HT1080 (cell line): ENCODE results near the gene EHMT2. TPM values are rescaled to one million over a fixed set of nuclear protein-coding genes. Genes with fewer than 3 reads are reported as not detected.

Experiments
- DNase-seq: peaks from one replicate; pipeline ENCODE4 v3.0.0-alpha.2; 2015; ENCODE audit warnings: low read depth
- total RNA-seq: library from RNA; depleted of rRNA; stranded (reverse); fragments of >200 nt; shearing (Covaris generic); gene quantifications from 2 replicates; pipeline ENCODE4 v1.2.3, GENCODE V29; 2014

EHMT2 gene
- total RNA-seq, 1 experiment from 2014 or later: 57.5 TPM

DNA sequence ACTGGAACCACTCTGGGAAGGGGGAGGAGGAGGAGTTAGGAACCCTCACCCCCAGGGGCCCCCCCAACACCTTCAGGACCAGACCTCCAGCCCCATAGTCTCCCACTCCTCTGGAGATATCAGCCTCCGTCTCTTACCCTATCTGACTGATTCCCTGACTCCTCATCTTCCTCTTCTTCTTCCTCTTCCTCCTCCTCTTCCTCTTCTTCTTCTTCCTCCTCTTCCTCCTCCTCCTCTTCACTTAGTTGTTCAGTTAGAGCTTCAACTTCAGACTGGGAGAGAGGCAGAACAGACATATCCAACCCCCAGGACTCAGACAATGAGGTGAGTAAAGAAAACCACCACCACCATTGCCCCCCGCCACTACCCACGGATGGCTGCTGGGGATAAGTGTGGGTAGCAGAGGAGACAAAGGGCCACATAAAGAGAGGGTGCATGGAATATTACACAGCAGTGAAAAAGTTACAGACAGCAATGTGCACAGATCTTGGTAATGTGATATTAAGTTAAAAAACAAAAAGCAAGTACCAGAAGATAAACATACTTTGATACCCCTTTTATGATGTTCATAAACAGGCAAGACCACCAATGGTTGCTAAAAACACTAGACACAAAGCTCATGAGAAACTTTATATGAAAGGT, 8.0 kb downstream of the EHMT2 start:
- DNase-seq: no peak

DNA sequence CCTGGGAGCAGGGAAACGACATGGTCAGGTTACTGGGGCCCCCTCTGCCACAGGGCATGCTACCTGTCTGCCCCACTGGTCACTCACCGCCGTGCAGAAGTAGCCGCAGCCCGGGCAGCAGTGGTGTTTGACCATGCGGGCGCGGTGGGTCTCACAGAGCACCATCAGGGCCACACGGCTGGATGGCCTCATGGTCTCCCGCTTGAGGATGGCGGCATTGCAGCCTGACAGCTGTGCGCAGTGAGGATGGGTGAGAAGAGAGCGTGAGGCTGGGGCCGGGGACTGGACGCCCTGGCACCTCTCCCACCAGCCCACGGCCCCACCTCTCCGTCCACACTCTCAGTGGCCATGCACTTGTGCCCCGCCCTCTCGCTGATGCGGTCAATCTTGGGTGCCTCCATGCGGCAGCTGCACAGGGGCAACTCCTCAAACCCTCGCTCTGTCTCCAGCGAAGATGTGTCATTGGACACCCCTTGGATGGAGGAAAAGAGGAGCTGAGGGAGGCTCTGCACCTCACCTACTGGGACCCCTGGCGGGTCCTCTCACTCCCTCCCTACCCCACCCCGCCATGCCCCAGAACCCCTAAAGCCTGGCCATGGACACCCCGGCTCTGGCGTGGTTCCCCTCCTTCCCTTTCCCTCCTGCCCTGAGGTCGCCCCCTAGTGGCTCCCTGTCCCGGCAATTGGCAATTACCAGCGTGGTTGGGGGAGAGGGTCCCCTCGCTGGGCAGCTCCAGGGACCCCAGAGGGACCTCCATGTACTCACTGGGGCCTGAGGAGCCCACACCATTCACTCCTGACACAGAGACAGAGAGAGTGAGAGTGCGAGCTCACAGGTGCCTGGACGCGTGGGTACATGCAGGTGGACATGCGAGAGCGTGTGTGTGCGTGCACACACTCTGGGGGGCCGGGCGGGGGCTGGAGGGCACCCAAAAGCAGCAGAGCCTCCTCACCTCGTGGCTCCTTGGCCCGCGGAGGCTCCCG, 8.9 kb downstream of the EHMT2 start:
- DNase-seq: no peak

DNA sequence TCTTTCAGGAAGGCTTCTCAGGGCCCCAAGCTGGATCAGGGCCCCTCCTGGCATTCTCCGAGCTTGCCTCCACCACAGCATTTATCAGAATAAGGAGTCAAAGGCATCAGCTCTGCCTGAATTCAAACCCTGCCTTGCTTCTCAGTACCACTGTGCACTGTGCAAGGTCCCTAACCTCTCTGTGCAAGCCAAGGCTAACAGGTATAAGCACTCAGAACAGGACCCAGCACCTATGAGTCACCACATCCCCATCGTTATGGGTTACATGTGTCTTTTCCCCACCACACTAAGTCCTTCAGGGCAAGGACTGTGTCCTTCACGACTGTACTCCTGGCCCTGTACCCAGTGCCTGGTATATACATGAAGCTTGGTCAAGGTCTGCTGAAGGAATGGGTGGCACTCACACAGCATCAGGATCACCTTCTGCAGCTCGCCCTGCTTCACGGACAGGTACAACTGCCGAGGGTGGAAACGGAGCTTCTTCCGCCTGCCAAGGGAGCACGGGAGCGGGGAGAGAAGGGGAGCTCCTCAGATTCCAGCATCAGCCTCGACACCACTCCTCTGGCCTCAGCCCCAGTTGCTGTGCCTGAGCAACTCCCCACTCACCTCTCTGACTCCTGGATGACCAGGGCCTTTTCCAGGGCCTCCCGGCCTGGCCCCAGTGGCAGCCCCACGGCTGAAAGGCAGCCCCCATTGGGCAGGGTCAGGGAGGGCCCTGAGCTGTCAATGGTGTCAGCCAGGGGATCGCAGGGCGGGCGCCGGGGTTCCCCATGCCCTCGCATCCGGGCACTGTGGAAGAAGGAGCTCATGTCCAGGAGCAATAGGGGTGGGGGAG, 10.1 kb downstream of the EHMT2 start:
- DNase-seq: no peak

DNA sequence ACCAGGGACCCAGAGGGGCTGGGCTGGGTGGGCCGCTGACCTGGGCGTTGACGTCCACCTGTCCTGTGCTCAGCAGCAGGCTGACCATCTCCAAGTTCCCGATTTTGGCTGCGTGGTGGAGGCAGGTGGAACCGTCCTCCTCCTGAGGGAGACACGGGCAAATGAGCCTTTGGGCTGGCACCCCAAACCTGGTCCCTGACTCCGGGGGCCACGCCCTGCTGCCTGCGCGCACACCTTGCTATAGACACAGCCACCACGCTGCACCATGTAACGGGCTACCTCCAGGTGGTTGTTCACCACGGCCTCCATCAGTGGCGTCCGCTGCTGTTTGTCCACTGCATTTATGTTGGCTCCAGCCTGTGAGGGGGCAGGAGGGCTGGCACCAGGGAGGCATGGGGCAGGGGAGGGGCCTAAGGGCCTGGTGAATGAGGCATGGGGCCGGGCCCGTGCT, 10.9 kb downstream of the EHMT2 start:
- DNase-seq: no peak

DNA sequence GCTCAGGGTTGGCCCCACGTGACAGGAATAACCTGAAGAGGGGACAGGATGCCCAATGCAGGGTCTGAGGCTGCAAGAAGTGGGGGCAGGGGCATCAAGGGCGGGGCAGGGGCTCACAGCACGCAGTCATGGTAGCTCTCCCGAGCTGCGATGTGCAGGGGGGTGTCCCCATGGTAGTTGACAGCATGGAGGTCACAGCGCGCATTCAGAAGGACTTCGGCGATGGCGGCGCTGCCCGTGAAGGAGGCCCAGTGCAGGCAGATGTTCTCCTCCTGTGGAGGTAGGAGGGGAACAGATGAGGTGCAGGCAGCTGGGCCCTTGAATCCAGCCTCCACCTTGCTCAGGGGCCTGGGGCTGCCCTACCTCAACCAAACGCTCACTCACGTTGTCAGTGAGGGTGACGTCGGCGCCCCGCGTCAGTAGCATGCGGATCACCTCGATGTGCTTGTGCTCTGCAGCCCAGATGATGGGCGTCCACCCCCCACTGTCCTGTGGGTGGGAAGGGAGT, 12.9 kb downstream of the EHMT2 start:
- no peak for DNase-seq

DNA sequence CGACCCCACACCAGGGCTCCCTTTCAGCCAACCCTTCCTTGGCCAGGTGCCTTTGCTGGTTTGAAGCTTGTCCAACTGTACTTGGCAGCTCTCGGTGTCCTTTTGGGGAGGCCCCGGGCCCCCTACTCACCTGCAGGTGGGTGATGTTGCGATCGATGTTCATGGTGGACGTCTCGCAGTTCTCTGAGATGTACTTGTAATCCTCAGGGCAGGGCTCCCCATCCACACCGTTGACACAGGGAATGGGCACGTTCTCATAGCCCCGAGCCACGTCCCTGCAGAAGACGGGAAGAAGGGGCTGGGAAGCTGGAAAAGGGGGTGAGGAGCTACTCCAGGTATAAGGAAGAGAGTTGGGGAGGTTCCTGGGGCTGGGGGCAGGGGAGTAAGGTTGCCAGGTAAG, 13.8 kb downstream of the EHMT2 start:
- DNase-seq: no peak

DNA sequence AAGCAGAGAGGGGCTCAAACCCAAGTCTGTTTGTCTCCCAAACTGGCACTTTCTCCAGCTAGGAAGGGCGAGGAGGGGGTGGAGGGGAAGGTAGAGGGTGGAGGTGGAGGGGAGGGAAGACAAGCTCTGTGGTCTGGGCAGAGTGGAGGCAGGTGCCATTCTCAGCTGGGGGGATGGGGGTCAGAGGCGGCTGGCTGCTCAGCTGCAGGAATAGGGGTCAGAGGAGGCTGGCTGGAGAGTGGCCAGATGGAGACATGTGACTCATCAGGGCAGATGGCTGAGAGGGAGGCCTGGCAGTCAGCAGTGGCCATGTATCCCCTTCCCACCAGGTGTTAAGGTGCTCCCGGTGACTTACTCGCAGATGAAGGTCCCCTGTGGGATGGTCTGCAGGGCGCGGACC, 15.2 kb downstream of the EHMT2 start:
- DNase-seq: peak; percentile 35

DNA sequence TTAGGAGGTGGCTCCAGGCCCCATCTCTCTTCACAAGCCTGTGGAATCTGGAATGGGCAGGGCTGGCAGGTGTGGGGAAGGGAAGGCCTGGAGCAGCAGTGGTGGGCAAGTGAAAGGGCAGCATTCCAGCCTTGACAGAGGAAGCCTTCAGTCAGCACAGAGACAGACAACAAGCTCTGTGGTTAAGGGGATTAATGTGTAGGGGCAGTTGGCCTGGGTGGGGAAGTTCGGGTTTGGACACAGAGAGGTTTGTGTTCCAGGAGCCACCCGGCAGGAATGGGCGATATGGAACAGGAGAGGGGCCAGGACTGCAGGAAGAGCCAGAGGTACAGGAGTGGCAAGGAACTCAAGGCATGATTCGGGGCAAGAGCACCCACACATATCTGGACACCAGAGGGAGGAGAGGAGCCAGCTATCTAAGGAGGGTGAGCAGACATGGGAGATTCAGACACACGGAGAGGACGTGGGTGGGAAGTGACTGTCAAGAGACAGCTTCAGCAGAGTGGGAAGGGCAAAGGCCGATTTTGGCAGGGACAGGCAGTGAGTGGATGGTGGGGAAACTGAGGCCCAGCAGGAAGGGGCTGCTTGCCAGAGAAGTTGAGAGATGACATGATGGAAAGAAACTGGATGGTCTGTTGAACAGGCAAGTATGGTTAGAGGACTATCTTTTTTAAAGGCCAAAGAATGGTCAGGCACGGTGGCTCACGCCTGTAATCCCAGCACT, 16.2 kb downstream of the EHMT2 start:
- DNase-seq: no peak

DNA sequence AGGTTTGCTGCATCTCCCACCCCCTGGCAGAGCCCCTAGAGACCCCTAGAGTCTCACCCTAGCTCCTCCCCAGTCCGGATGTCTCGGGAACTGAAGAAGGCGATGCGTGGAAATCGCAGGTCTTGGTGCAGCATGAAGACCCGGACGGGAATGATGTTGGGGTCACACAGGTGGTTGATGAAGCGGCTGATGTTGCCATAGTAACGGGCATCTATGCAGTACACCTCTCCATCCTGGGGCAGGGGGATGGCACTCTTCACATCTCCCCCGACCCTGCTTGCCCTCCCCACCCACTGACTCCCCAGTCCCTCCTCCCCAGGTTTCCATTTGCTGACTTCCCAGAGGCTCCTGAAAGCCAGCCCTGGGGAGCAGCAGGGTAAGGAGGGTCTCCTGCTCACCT, 16.9 kb downstream of the EHMT2 start:
- no peak for DNase-seq

DNA sequence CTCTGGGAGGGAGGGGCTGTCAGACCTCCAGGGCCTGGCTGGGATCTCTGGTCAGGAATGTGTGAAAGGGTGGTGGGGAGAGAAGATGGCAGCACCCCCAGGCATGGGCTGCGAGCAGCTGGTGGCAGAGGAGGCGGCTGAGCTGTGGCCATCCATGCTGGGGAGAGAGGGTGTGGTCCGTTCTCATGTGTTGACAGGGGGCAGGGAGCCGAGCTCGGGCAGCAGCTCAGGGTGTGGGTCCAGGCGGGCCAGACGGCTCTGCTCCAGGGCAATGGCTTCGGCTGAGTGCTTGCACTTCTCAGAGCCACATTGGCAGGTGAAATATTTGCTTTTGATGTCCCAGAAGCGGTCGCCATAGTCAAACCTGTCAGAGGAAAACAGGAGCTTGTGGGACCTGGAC, 17.6 kb downstream of the EHMT2 start:
- DNase-seq: no peak

DNA sequence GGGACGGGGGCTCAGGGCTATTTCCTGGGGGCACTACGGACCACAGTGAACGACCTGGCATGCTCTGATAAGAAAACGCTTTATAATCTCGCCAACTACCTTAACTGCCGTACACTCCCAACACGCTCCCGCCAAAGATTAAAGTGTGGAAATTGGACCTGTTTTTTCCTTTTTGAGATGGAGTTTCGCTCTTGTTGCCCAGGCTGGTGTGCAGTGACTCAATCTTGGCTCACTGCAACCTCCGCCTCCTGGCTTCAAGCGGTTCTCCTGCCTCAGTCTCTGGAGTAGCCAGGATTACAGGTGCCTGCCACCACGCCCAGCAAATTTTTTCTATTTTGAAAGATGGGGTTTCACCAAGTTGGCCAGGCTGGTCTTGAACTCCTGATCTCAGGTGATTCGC, 18.4 kb downstream of the EHMT2 start:
- DNase-seq: no peak

DNA sequence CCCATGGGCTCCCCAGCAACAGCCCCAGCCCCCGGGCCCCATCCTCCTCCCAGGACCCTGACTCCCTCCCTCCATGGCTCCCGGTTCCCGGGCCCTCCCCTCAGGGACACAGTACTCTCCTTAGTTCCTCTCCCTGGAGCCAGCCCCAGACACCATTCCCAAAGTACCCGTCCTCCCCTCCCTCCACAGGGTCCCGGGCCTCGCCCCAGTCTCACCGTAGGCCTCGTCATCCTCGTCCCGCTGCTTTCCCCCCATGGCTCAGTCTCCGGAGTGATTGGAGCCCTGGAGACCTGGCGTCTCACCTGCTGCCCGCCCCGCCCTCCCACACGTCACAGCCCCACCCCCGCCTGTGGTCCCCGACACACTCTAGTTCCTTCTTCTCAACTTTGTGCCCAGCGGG, 18.8 kb downstream of the EHMT2 start, which contains the start of gene SLC44A4:
TSS of gene SLC44A4 (minus strand) at position 272 of the 400 bp plus-strand sequence. CDS start at position 255, 17 bp downstream.
- DNase-seq: no peak

DNA sequence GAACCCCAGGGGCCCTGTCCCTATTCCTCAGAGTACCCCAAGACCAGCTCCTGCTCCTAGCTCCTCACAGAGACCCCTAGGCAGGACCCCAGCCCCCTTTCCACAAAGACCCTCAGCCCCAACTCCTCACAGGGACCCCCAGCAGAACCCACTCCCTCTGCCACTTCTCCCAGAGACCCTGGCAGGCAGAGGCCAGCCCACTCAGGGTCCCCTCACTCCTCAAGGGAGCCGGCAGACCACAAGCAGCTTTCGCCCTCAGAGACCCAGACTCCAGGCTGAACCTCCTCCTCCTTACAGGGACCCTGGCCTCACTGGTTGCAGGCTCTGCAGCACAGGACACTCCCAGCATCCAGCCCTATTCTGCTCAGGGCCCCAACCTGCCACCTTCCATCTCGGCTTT, 19.3 kb downstream of the EHMT2 start:
- no peak for DNase-seq

DNA sequence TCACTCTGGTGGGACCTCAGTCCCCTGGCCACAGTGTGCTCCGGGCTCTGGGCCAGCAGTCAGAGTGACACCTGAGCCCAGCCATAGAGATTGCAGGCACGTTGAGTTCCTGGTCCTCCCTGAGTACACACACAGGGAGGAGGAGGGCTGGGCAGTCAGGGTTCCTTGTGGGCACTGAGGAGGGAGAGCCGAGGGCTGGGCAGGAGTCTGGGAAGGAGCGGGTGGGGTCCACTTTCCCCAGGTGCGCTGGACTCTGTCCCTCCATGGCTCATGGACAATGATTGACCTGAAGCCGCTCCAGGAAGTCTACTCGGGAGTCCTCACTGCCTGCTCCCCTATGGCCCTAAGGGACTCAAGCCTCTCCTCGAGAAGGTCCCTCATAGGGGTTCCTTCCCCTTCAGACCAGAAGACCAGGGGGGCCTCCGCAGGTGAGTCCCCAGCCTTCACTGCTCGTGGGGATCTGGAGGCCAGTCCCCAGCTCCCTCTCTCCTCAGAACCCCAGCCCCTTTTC, 19.8 kb downstream of the EHMT2 start:
- no peak for DNase-seq

DNA sequence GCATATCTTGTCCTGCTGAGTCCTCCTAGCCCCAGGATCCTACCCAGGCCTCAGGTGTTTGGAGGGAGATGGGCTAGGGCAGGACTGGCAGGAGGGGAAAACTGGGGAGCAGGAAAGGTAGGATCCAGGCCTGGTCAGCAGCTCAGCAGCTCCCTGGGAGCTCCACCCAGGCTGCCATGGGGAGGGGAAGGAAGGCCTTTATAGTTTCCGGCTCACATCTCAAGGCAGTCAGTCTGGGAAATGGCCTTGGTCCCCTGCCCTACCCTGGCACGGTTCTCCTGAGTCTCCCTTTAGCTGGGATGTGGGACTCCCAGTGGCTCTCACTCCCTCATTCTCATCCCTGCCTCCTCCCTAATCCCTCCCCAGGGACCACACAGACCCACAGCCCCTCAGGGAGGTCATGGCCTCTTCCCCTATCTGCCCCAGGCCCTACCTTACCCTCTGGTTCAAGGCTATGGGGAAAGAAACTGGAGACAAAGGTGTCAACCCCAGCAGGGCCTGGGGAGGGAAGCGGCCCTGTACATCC, 20.3 kb downstream of the EHMT2 start:
- DNase-seq: no peak

DNA sequence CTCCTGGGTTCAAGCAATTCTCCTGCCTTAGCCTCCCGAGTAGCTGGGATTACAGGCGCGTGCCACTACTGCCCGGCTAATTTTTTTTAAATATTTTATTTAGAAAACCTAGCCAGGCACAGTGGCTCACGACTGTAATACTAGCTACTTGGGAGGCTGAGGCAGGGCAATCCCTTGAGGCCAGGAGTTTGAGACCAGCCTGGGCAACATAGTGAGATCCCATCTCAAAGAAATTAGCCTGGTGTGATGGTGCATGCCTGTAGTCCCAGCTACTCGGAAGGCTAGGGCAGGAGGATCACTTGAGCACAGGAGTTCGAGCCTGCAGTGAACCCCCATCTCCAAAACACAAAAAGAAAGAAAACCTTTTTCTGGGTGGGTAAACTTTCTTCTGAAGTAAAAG, 21.1 kb downstream of the EHMT2 start:
- no peak for DNase-seq

DNA sequence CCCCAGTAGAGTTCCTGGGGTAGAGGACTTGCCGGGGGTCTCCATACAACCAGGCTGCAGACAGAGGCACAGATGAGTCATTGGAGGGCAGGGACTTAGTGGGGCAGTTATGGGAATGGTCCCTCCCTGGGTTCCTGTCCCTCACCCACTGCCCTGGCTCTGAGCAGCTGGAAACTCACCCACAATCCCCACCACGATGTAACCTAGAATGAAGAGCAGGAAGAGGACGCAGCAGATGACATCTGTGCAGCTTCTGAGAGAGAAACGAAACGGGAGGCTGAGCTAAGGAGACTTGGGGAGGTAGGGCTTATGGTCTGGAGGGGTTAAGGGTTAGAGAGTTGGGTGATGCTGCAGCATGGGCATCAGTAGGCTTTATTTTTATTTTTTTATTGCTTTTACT, 21.6 kb downstream of the EHMT2 start:
- DNase-seq: no peak

DNA sequence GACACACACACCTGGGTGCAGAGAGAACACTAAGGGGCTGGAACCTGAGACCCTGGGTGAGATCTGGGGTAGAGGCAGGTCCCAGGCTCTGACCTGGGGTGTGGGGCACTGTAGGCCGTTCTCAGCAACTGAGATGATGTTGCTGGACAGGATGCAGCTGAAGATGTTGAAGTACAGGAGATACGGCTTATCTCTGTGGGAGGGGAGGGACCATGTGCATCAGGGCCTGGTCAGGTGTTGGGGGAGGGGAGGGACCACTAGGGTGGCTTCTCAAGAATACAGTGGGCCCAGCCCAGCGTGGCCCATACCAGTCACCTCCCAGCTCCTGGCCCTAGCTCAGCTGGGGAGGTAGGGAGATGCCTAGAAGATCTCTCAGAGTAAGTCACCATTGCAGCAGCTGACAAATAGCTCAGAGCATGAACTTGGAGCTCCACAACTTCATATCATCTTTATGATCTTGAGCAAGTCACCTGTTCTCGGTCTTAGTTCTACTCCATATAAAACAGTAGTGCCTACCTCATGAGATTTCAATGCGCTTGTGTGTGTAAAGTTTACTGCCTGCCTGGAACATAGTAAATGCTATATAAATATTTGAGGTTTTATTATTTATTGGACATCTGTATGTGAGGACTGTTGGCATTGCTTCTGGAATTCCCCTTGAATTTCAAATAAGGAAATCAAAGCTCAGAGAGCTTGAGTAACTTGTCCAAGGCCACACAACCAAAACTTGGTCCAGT, 22.5 kb downstream of the EHMT2 start:
- no peak for DNase-seq

DNA sequence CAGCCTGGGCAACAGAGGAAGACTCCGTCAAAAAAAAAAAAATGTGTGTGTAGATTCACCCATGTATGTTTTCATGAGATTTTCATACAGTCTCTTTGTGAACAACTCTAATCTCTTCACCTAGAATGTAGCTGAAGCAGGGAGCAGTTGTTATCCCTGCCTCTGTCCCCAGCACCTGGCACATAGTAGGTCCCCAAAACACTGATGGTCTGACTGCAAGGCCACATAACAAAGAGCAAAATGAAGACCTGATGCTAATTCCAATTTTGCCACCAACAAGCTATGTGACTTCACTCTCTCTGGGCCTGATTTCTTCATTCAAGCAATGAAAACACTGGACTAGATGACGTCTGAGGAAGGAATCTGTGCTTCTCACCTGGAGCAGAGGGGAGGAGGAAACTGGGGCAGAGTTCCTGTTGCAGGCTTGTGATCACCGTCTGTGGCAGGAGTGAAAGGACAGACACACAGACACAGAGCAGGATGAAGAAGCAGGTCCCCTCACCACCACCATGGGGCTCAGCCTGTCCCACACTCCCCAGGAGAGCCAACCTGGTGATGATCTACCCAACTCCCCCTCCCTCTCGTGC, 23.3 kb downstream of the EHMT2 start:
- no peak for DNase-seq
